Mammary epithelial cell (primary cell): ENCODE results near the gene SLCO2A1.

Experiments used
- CTCF ChIP-seq, 2 donors: IDR thresholded peaks in 1 of 2; conservative IDR thresholded peaks in 1 of 2; 2 replicates each; pipeline ENCODE4 v1.5.1; 2011 to 2012; ENCODE audit warnings: inconsistent platforms in 2 of 2, low read length in 2 of 2, mild to moderate bottlenecking in 2 of 2, control low read depth in 1 of 2, low read depth in 1 of 2; ENCODE audit not compliant: insufficient read depth in 1 of 2; ENCODE audit errors: extremely low read depth in 1 of 2
- EZH2 ChIP-seq: IDR thresholded peaks from 2 replicates; pipeline ENCODE4 v1.6.1; 2012; ENCODE audit warnings: low read length, inconsistent platforms, borderline replicate concordance

- TF ChIP-seq CTCF (conservative IDR thresholded peaks at IDR 0.05 in 1 of 2, IDR thresholded peaks at IDR 0.05 in 1 of 2; ENCODE audit: extremely low read depth in 1 of 2, insufficient read depth in 1 of 2, low read depth in 1 of 2, low read length in 2 of 2) (no peak), EZH2 (no peak)
Measured at GRCh38 chr3:134004841-134005240, 24.9 kb downstream of the SLCO2A1 start.
